A673 (cell line): ENCODE results near the gene ZDHHC1.

Source experiments
- EZH2 ChIP-seq: fragments of 200-600 bp; sonication (generic); IDR thresholded peaks from 2 replicates; pipeline ENCODE4 v1.6.1; 2017; ENCODE audit warnings: borderline replicate concordance, low read depth, mild to moderate bottlenecking, mixed read lengths, antibody characterized with exemption, low read length; ENCODE audit not compliant: poor library complexity, severe bottlenecking
- TF ChIP-seq, protein P1 (sequence below): fragments of 300-800, 200-600 bp; sonication (generic); conservative IDR thresholded peaks from 2 replicates; pipeline ENCODE4 v1.5.1; 2017; ENCODE audit warnings: low read depth, mild to moderate bottlenecking, antibody characterized with exemption, low read length, moderate library complexity, mixed read lengths

DNA sequence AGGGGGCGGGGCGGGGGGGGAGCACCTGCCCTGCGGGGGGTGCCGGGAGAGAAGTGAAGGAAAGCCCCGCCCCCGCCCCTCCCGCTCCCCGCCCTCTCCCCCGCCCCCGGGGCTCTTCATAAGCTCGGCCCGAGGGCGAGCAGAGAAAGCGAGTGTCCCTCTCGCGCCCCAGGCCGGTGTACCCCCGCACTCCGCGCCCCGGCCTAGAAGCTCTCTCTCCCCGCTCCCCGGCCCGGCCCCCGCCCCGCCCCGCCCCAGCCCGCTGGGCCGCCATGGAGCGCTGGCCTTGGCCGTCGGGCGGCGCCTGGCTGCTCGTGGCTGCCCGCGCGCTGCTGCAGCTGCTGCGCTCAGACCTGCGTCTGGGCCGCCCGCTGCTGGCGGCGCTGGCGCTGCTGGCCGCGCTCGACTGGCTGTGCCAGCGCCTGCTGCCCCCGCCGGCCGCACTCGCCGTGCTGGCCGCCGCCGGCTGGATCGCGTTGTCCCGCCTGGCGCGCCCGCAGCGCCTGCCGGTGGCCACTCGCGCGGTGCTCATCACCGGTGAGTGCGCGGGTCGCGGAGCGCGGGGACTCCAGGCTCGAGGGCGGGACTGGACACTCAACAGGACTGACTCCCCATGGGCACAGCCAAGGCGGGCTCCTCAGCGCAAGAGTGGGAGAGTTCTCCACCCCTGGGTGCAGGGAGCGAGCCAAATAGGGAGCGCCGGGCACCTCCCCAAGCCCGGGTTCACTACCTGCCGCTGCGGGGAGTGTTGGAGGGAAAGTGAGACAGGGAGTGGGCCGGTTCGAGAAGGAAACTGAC is 14.9 kb upstream of the ZDHHC1 start, which contains the start of gene HSD11B2:
- TF ChIP-seq, protein P1, sequence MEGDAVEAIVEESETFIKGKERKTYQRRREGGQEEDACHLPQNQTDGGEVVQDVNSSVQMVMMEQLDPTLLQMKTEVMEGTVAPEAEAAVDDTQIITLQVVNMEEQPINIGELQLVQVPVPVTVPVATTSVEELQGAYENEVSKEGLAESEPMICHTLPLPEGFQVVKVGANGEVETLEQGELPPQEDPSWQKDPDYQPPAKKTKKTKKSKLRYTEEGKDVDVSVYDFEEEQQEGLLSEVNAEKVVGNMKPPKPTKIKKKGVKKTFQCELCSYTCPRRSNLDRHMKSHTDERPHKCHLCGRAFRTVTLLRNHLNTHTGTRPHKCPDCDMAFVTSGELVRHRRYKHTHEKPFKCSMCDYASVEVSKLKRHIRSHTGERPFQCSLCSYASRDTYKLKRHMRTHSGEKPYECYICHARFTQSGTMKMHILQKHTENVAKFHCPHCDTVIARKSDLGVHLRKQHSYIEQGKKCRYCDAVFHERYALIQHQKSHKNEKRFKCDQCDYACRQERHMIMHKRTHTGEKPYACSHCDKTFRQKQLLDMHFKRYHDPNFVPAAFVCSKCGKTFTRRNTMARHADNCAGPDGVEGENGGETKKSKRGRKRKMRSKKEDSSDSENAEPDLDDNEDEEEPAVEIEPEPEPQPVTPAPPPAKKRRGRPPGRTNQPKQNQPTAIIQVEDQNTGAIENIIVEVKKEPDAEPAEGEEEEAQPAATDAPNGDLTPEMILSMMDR = no peak; the same call in 1 of the 2 replicates
- no peak for TF ChIP-seq EZH2
